ENCODE data around the gene AEN.

- no peak for TF ChIP-seq CTCF (conservative IDR thresholded peaks at IDR 0.05 in 1 of 2, IDR thresholded peaks at IDR 0.05 in 1 of 2; ENCODE audit: extremely low read depth in 1 of 2, insufficient read depth in 1 of 2, low read depth in 1 of 2, low read length in 2 of 2)
- TF ChIP-seq EZH2 (IDR thresholded peaks at IDR 0.05; ENCODE audit: borderline replicate concordance, low read length), result no peak
These were observed 25.8 kb downstream of the AEN start for GRCh38 chr15:88646951-88647350.

All from mammary epithelial cell (primary cell).